K562 (cell line): ENCODE data around the gene HPGDS. TPM values are rescaled to one million over a fixed set of nuclear protein-coding genes. Genes with fewer than 3 reads are reported as not detected.

Experiments used
- ATAC-seq: fragments of 200-7000 bp; cut with Tn5 transposase; 3 replicates; pipeline ENCODE4 v1.9.1; 2020; ENCODE audit warnings: moderate library complexity
- BruUV-seq: library from RNA; stranded (reverse); fragments of 400-500 nt; replicated peaks from 2 replicates; lab custom pipeline; 2021; lab: Mats Ljungman, UMichigan
- CTCF ChIA-PET: fragments of 300-600 bp; formaldehyde crosslinking; extraction: SDS; loops from one replicate; lab custom pipeline; 2021; ENCODE audit warnings: low intra/inter-chr PET ratio; lab: Yijun Ruan, JAX
- POLR2A ChIA-PET: fragments of 300-600, 350-650 bp; sonication (Branson Sonifier 250); formaldehyde crosslinking; extraction: SDS; loops from one replicate; lab custom pipeline; 2021; ENCODE audit warnings: antibody characterized with exemption, inconsistent platforms; lab: Yijun Ruan, JAX
- DNase-seq, 4 experiments: peaks; one replicate each; pipeline versions ENCODE4 v3.0.0 to v3.0.0-alpha.2; 2011 to 2018; ENCODE audit warnings: low spot score in 3 of 4, mixed read lengths in 3 of 4; ENCODE audit errors: extremely low read depth in 1 of 4
- FAIRE-seq: peaks from 2 replicates; lab custom pipeline; 2011; peaks lifted over from hg19 to GRCh38; lab: Jason Lieb, UNC
- H2AFZ ChIP-seq: 2 replicates; pipeline ENCODE4 v1.6.0; 2011; ENCODE audit warnings: low read depth, low read length, control low read depth, inconsistent platforms
- H3K27ac ChIP-seq: fragments of 200-600 bp; 3 replicates; pipeline ENCODE4 v1.8.0; 2011; ENCODE audit warnings: low read depth, mild to moderate bottlenecking, control low read depth, inconsistent platforms, low read length, moderate library complexity, mixed read lengths; ENCODE audit errors: extremely low read depth
- H3K27me3 ChIP-seq, 2 experiments: fragments of 300-600 bp in 1 of 2; 2 replicates in 1 of 2; 3 replicates in 1 of 2; pipeline versions ENCODE4 v1.6.0 to v1.8.0; 2011; ENCODE audit warnings: inconsistent platforms in 2 of 2, low read length in 2 of 2, mild to moderate bottlenecking in 1 of 2, mixed read lengths in 1 of 2, moderate library complexity in 1 of 2; ENCODE audit not compliant: control insufficient read depth in 2 of 2, insufficient read depth in 2 of 2
- H3K36me3 ChIP-seq: fragments of 300-600 bp; 3 replicates; pipeline ENCODE4 v1.8.0; 2011; ENCODE audit warnings: mild to moderate bottlenecking, low read length, inconsistent platforms; ENCODE audit not compliant: control insufficient read depth, insufficient read depth
- H3K4me1 ChIP-seq, 2 experiments: fragments of 200-600 bp in 1 of 2; replicated peaks in 1 of 2; 2 replicates in 1 of 2; 3 replicates in 1 of 2; pipeline versions ENCODE4 v1.5.1 to v1.8.0; 2011; ENCODE audit warnings: inconsistent platforms in 2 of 2, low read length in 2 of 2, mild to moderate bottlenecking in 1 of 2, mixed read lengths in 1 of 2, moderate library complexity in 1 of 2; ENCODE audit not compliant: control insufficient read depth in 2 of 2, insufficient read depth in 2 of 2
- H3K4me2 ChIP-seq: 2 replicates; pipeline ENCODE4 v1.6.1; 2011; ENCODE audit warnings: low read length, control low read depth, inconsistent platforms, mixed read lengths; ENCODE audit not compliant: insufficient read depth
- H3K4me3 ChIP-seq: fragments of 200-600 bp; sonication (generic), shearing (Covaris generic); 2 replicates; pipeline ENCODE4 v1.5.1; 2016; ENCODE audit warnings: control low read depth, inconsistent platforms
- H3K79me2 ChIP-seq: fragments of 200-600 bp; 3 replicates; pipeline ENCODE4 v1.8.0; 2011; ENCODE audit warnings: low read length, inconsistent platforms; ENCODE audit not compliant: control insufficient read depth, insufficient read depth
- H3K9ac ChIP-seq, 2 experiments: 2 replicates each; pipeline versions ENCODE4 v1.6.0 to v1.6.1; 2011; ENCODE audit warnings: low read depth in 2 of 2, low read length in 2 of 2, control low read depth in 1 of 2, inconsistent platforms in 1 of 2, mild to moderate bottlenecking in 1 of 2, mixed read lengths in 1 of 2; ENCODE audit not compliant: insufficient read depth in 1 of 2
- H3K9me1 ChIP-seq: one replicate; pipeline ENCODE4 v1.6.0; 2011; ENCODE audit warnings: inconsistent platforms, mild to moderate bottlenecking, low read length, moderate library complexity; ENCODE audit not compliant: control insufficient read depth, insufficient read depth
- H3K9me3 ChIP-seq: replicated peaks from 2 replicates; pipeline ENCODE4 v1.5.1; 2011; ENCODE audit warnings: low read depth, low read length, inconsistent platforms; ENCODE audit not compliant: control insufficient read depth, insufficient read depth
- H4K20me1 ChIP-seq: replicated peaks from 2 replicates; pipeline ENCODE4 v1.6.1; 2011; ENCODE audit warnings: low read length, inconsistent platforms, mixed read lengths; ENCODE audit not compliant: control insufficient read depth, insufficient read depth
- CTBP1 ChIP-seq: fragments of 450-650 bp; IDR thresholded peaks from 2 replicates; pipeline ENCODE4 v1.6.1; 2016; ENCODE audit warnings: borderline replicate concordance
- HDAC6 ChIP-seq: IDR thresholded peaks from 2 replicates; pipeline ENCODE4 v1.6.1; 2012; ENCODE audit warnings: low read depth, mild to moderate bottlenecking, control low read depth, inconsistent platforms, low read length, moderate library complexity
- HNRNPLL ChIP-seq: fragments of 200-400 bp; formaldehyde crosslinking; IDR thresholded peaks from 2 replicates; pipeline ENCODE4 v1.6.1; 2017; ENCODE audit warnings: low read length, low read depth, mild to moderate bottlenecking; ENCODE audit not compliant: poor library complexity, severe bottlenecking
- NR4A1 ChIP-seq, 2 experiments: fragments of 250-450 bp in 1 of 2; fragments of 450-650 bp in 1 of 2; sonication (Bioruptor Pico) in 1 of 2; IDR thresholded peaks; 2 replicates each; pipeline versions ENCODE4 v1.4.0 to v1.6.1; 2016 to 2020; ENCODE audit warnings: mild to moderate bottlenecking in 2 of 2, missing compliant biosample characterization in 1 of 2, missing genetic modification characterization in 1 of 2, moderate library complexity in 1 of 2
- SAFB ChIP-seq: fragments of 200-400 bp; formaldehyde crosslinking; IDR thresholded peaks from 2 replicates; pipeline ENCODE4 v1.6.1; 2017; ENCODE audit warnings: low read depth, low read length, borderline replicate concordance
- ZNF408 ChIP-seq: fragments of 250-450 bp; sonication (Bioruptor Pico); IDR thresholded peaks from 2 replicates; pipeline ENCODE4 v1.4.0; 2020; ENCODE audit warnings: low read depth, mild to moderate bottlenecking, moderate library complexity
- WGBS: fragments of 100-300 bp; shearing (Covaris generic); methylation state at CpG from one replicate; pipeline ENCODE4 v1.1.6; 2016; ENCODE audit warnings: low coverage, mixed read lengths; ENCODE audit not compliant: insufficient coverage; ENCODE audit errors: missing lambda C conversion rate; 5-methylcytosine and 5-hydroxymethylcytosine counted together
- in situ Hi-C: fragments of 300-500 bp; cut with MboI; formaldehyde crosslinking; loops from 4 replicates; pipeline ENCODE4 v1.15.0; 2018; ENCODE audit warnings: inconsistent platforms, mixed read lengths
- intact Hi-C: fragments of 100-400 bp; cut with micrococcal nuclease; formaldehyde crosslinking; loops from 2 replicates; pipeline ENCODE4 v1.14.2; 2022
- polyA plus RNA-seq, 8 experiments: library from polyadenylated mRNA; depleted of rRNA in 4 of 8; stranded (reverse) in 5 of 8; unstranded in 3 of 8; fragments of >200 nt; fragmentation: Nextera tagmentation in 2 of 8; fragmentation: Illumina TruSeq in 1 of 8; extraction: Ambion mirVana in 2 of 8; extraction: Trizol in 1 of 8; gene quantifications; 2 replicates each; pipeline versions ENCODE4 v1.2.1 to v1.2.3, GENCODE V29; 2011 to 2014; ENCODE audit warnings: inconsistent platforms in 1 of 8, missing spikeins in 1 of 8
- total RNA-seq, 7 experiments: library from RNA; depleted of rRNA in 6 of 7; stranded (reverse); fragments of >200 nt in 6 of 7; fragmentation: Illumina TruSeq in 2 of 7; extraction: Trizol in 2 of 7; gene quantifications; 2 replicates each; pipeline versions ENCODE4 v1.2.1 to v1.2.3, GENCODE V29; 2011 to 2021; ENCODE audit warnings: low replicate concordance in 1 of 7
- TF ChIP-seq, protein P1 (sequence below): sonication (generic); formaldehyde crosslinking; IDR thresholded peaks from 2 replicates; pipeline ENCODE4 v1.9.0; 2022; ENCODE audit warnings: mild to moderate bottlenecking, missing genetic modification reagents
- TF ChIP-seq, protein P2 (sequence below), 2 experiments: fragments of 450-650 bp; IDR thresholded peaks; 2 replicates each; pipeline ENCODE4 v1.6.1; 2018; ENCODE audit warnings: mild to moderate bottlenecking in 2 of 2, low read depth in 1 of 2; ENCODE audit not compliant: partially characterized antibody in 2 of 2

HPGDS gene
- total and polyA plus RNA-seq, 9 of the 15 experiments (the other 6 are each of a cell fraction or from before 2014, with no cell fraction given): 0.07 to 0.36 (median 0.14) TPM; not detected in 4

DNA sequence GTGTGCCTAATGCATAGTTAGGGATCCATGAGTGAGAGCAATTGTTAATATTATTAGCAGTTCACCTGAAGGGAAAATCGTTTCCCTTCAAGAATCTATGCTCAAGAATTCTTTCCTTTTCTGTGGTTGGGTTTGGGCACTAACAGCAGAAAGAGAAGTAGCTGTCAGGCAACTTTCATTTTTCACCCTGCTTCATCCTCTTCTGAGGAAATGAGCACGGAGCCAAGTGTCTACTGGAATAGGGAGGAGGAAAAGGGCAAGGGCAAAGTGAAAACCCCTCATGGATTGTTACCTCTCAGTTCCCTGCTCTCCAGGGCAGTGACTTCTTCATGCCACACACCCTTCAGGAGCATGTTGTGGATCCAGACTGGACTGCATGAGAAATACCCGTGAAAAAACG lies 2.6 kb upstream of the HPGDS start:
- POLR2A ChIA-PET: no interaction called here
- WGBS: 3% methylated on average over 4 of the region's 4 CpGs
- no TSS peak for BruUV-seq
- H3K9me1 ChIP-seq: no peaks in the 10 kb centered on the region
- no peaks in the 10 kb centered on the region for H4K20me1 ChIP-seq
- H3K27me3 ChIP-seq: no peaks in the 10 kb centered on the region
- peaks cover 0 to 13% of the 10 kb centered on the region in 2 experiments; a peak in 2 of 5 replicates for H3K4me1 ChIP-seq
- ATAC-seq: no peak
- H3K4me2 ChIP-seq: no peak overlapping the region
- H2AFZ ChIP-seq: peak overlapping the region; percentile 35
- H3K4me3 ChIP-seq: no peak overlapping the region
- intact Hi-C loops: loop anchor here (5.0 kb wide), 1 partner anchor 47 kb away; no protein-coding TSS in a partner anchor
- in situ Hi-C loops: no loop called here
- TF ChIP-seq HNRNPLL (no peak), HDAC6 (no peak), ZNF408 (CRISPR knock-in tag) (no peak), SAFB (no peak), CTBP1 (no peak), NR4A1 (CRISPR knock-in tag; IDR thresholded peaks at IDR 0.05) (no peak), NR4A1 (tag; IDR thresholded peaks at IDR 0.05) (no peak)
- TF ChIP-seq, protein P1, sequence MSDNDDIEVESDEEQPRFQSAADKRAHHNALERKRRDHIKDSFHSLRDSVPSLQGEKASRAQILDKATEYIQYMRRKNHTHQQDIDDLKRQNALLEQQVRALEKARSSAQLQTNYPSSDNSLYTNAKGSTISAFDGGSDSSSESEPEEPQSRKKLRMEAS (CRISPR knock-in tag): no peak
- TF ChIP-seq, protein P2, sequence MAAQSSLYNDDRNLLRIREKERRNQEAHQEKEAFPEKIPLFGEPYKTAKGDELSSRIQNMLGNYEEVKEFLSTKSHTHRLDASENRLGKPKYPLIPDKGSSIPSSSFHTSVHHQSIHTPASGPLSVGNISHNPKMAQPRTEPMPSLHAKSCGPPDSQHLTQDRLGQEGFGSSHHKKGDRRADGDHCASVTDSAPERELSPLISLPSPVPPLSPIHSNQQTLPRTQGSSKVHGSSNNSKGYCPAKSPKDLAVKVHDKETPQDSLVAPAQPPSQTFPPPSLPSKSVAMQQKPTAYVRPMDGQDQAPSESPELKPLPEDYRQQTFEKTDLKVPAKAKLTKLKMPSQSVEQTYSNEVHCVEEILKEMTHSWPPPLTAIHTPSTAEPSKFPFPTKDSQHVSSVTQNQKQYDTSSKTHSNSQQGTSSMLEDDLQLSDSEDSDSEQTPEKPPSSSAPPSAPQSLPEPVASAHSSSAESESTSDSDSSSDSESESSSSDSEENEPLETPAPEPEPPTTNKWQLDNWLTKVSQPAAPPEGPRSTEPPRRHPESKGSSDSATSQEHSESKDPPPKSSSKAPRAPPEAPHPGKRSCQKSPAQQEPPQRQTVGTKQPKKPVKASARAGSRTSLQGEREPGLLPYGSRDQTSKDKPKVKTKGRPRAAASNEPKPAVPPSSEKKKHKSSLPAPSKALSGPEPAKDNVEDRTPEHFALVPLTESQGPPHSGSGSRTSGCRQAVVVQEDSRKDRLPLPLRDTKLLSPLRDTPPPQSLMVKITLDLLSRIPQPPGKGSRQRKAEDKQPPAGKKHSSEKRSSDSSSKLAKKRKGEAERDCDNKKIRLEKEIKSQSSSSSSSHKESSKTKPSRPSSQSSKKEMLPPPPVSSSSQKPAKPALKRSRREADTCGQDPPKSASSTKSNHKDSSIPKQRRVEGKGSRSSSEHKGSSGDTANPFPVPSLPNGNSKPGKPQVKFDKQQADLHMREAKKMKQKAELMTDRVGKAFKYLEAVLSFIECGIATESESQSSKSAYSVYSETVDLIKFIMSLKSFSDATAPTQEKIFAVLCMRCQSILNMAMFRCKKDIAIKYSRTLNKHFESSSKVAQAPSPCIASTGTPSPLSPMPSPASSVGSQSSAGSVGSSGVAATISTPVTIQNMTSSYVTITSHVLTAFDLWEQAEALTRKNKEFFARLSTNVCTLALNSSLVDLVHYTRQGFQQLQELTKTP (IDR thresholded peaks at IDR 0.05; ENCODE audit: low read depth in 1 of 2, partially characterized antibody in 2 of 2): no peak
- no peaks in the 10 kb centered on the region for H3K79me2 ChIP-seq
- CTCF ChIA-PET: no interaction called here
- H3K9ac ChIP-seq: no peak overlapping the region
- H3K36me3 ChIP-seq: no peaks in the 10 kb centered on the region
- H3K27ac ChIP-seq: no peak overlapping the region
- H3K9me3 ChIP-seq: no peaks in the 10 kb centered on the region
- FAIRE-seq: no peak
- DNase-seq: no peak
